Osteocyte (in vitro differentiated cells): ENCODE data around the gene CTBP1. TPM values are rescaled to one million over a fixed set of nuclear protein-coding genes. Genes with fewer than 3 reads are reported as not detected.

ENCODE experiments used
- DNase-seq: peaks from one replicate; pipeline ENCODE4 v3.0.0; 2021; ENCODE audit warnings: mixed read lengths; ENCODE audit not compliant: unreplicated experiment; ENCODE audit errors: extremely low spot score
- H3K27ac Mint-ChIP-seq: one replicate; pipeline ENCODE4 v1.8.0; 2021; ENCODE audit warnings: mild to moderate bottlenecking, mixed read lengths; ENCODE audit not compliant: unreplicated experiment
- H3K27me3 Mint-ChIP-seq: one replicate; pipeline ENCODE4 v1.8.0; 2021; ENCODE audit warnings: mixed read lengths; ENCODE audit not compliant: unreplicated experiment
- H3K36me3 Mint-ChIP-seq: one replicate; pipeline ENCODE4 v1.8.0; 2021; ENCODE audit warnings: mixed read lengths; ENCODE audit not compliant: unreplicated experiment
- H3K4me1 Mint-ChIP-seq: one replicate; pipeline ENCODE4 v1.8.0; 2021; ENCODE audit warnings: mixed read lengths; ENCODE audit not compliant: unreplicated experiment
- H3K4me3 Mint-ChIP-seq: one replicate; pipeline ENCODE4 v1.8.0; 2021; ENCODE audit warnings: mild to moderate bottlenecking, moderate library complexity, mixed read lengths; ENCODE audit not compliant: unreplicated experiment
- H3K9me3 Mint-ChIP-seq: one replicate; pipeline ENCODE4 v1.8.0; 2021; ENCODE audit warnings: mixed read lengths; ENCODE audit not compliant: unreplicated experiment
- total RNA-seq: library from RNA; stranded (reverse); gene quantifications from 2 replicates; pipeline ENCODE4 v1.2.1, GENCODE V29; 2021
- TF ChIP-seq, protein P1 (sequence below): fragments of 200-600 bp; sonication (generic); IDR thresholded peaks from 2 replicates; pipeline ENCODE4 v1.5.0; 2021; ENCODE audit warnings: antibody characterized with exemption, mild to moderate bottlenecking, moderate library complexity

CTBP1 gene
- total RNA-seq, 1 donor from 2014 or later: 172 TPM

DNA sequence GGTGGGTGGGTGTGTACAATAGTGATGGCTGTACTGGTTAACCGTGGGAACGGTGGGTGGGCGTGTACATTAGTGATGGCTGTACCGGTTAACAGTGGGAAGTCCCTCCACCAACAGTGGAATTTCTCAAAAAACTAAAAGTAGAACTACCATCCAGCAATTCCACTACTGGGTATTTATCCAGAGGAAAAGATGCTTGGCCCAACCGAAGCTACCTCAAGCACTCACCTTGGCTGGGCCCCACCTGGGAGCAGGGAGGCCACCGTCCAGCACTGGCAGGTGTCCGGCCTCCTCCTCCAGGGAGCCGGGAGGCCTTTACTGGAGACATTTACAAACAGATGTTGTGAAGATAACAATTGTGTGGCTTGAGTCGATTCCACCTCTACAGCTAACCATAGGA is 34.8 kb upstream of the CTBP1 start:
- Mint-ChIP-seq H3K36me3 (peaks cover 3% of the 10 kb centered on the region), H3K4me1 (peaks cover 4% of the 10 kb centered on the region), H3K9me3 (no peaks in the 10 kb centered on the region), H3K27me3 (no peaks in the 10 kb centered on the region), H3K4me3 (no peak overlapping the region), H3K27ac (no peak overlapping the region)
- TF ChIP-seq, protein P1, sequence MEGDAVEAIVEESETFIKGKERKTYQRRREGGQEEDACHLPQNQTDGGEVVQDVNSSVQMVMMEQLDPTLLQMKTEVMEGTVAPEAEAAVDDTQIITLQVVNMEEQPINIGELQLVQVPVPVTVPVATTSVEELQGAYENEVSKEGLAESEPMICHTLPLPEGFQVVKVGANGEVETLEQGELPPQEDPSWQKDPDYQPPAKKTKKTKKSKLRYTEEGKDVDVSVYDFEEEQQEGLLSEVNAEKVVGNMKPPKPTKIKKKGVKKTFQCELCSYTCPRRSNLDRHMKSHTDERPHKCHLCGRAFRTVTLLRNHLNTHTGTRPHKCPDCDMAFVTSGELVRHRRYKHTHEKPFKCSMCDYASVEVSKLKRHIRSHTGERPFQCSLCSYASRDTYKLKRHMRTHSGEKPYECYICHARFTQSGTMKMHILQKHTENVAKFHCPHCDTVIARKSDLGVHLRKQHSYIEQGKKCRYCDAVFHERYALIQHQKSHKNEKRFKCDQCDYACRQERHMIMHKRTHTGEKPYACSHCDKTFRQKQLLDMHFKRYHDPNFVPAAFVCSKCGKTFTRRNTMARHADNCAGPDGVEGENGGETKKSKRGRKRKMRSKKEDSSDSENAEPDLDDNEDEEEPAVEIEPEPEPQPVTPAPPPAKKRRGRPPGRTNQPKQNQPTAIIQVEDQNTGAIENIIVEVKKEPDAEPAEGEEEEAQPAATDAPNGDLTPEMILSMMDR: no peak
- DNase-seq: no peak

GRCh38 chr4:1279253-1279652 is 30.3 kb upstream of the CTBP1 start:
- Mint-ChIP-seq H3K27me3 (no peaks in the 10 kb centered on the region), H3K27ac (no peak overlapping the region), H3K4me1 (no peaks in the 10 kb centered on the region), H3K36me3 (peaks cover 3% of the 10 kb centered on the region), H3K4me3 (no peak overlapping the region), H3K9me3 (no peaks in the 10 kb centered on the region)
- no peak for DNase-seq
- TF ChIP-seq, protein P1: no peak

DNA sequence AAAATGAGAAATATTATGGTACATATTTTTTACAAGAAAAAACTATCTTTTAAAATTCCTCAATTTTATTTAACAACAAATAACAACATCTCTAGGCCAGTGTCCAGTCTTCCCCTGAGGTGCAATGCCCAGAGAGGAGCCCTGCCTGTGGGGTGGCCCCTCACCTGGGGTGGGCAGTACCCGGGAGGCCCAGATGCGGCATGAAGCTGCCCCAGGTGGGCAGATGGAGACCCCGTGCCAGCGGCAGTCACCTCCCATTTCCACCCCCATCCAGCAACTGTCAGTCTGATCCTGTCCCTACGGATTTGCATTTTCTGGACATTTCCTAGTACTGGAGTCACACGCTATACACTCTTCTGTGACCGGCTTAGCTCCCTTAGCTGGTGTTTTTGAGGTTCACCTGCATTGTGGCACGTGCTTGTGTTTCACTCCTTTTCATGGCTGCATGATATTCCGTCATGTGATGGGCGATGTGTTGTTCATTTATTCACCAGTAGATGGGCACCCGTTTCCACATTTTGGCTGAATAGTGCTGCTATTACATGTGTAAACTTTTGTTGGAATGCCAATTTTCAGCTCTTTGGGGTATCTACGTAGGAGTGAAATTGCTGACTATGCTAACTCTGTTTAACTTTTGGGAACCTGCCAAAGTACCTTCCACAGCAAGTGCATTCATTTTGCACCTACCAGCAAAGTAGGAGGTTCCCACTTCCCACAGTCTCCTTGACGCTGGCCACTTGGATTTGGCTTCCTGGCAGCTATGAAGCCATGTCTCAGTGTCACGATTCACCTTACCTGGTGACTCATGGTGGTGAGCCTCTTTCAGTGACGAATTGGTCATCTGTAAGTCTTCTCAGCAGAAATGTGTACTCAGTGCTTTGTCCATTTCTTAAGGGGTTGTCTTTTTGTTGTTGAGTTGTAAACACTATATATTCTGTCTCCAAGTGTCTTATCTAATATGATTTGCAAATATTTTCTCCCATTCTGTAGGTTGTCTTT is 29.0 kb upstream of the CTBP1 start:
- no peak overlapping the region for H3K4me3 Mint-ChIP-seq
- no peaks in the 10 kb centered on the region for H3K9me3 Mint-ChIP-seq
- H3K27ac Mint-ChIP-seq: no peak overlapping the region
- no peaks in the 10 kb centered on the region for H3K4me1 Mint-ChIP-seq
- no peaks in the 10 kb centered on the region for H3K27me3 Mint-ChIP-seq
- DNase-seq: no peak
- TF ChIP-seq, protein P1: no peak
- peaks cover 3% of the 10 kb centered on the region for H3K36me3 Mint-ChIP-seq

DNA sequence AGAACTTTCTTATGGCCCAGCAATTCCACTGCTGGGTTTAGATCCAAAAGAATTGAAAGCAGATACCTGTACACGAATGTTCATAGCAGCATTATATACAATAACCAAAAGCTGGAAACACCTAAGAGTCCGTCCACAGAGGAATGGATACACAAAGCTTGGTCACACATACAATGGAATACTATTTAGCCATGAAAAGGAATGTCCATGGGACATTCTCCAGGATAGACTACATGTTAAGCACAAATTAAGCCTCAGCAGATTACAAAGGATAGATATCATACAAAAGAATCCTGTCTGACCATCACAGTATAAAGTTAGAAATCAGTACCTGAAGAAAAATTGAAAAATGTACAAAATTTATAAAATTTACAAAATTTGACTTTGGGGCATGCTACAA is 28.1 kb upstream of the CTBP1 start:
- no peaks in the 10 kb centered on the region for H3K9me3 Mint-ChIP-seq
- H3K27me3 Mint-ChIP-seq: no peaks in the 10 kb centered on the region
- no peak overlapping the region for H3K27ac Mint-ChIP-seq
- peaks cover 3% of the 10 kb centered on the region for H3K36me3 Mint-ChIP-seq
- TF ChIP-seq, protein P1: no peak
- DNase-seq: no peak
- no peaks in the 10 kb centered on the region for H3K4me1 Mint-ChIP-seq
- H3K4me3 Mint-ChIP-seq: no peak overlapping the region

DNA sequence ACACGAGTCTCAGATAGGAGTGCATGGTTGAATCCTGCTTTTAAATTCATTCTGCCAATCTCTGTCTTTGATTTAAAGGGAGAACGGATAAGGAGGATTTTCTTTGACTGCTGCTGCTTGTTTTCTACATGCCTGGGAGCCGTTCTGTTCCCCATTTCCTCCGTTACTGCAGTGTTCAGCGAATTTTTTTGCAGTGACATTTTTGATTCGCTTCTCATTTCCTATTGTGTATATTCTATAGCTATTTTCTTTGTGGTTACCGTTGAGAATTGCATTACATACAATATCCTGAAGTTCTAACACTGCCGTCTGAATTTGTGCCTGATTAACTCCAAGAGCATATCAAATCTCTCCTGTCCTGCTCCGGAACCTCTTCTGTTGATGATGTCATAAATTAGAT is 25.9 kb upstream of the CTBP1 start:
- H3K4me3 Mint-ChIP-seq: no peak overlapping the region
- no peaks in the 10 kb centered on the region for H3K4me1 Mint-ChIP-seq
- H3K27me3 Mint-ChIP-seq: no peaks in the 10 kb centered on the region
- H3K27ac Mint-ChIP-seq: no peak overlapping the region
- DNase-seq: no peak
- H3K9me3 Mint-ChIP-seq: no peaks in the 10 kb centered on the region
- TF ChIP-seq, protein P1: no peak
- H3K36me3 Mint-ChIP-seq: peaks cover 7% of the 10 kb centered on the region
